Measurements from ENCODE around the gene SLC8A2. TPM values are rescaled to one million over a fixed set of nuclear protein-coding genes. Genes with fewer than 3 reads are reported as not detected.

SLC8A2 gene
- total and polyA plus RNA-seq, 2 of the 8 experiments (the other 6 are each of a cell fraction or from before 2014, with no cell fraction given) = 7.3 to 12.4 TPM

- Histone ChIP-seq H3K18ac (ENCODE audit: extremely low read depth, low read length) (no peak overlapping the region), H3K4me1 (replicated peaks in 1 of 4; ENCODE audit: control insufficient read depth in 3 of 4, insufficient read depth in 4 of 4, low read length in 3 of 4) (peaks cover 0 to 13% (median 4%) of the 10 kb centered on the region in 4 experiments; a peak in 5 of 7 replicates), H3K27ac (ENCODE audit: low read depth, low read length) (no peak overlapping the region), H3K14ac (ENCODE audit: insufficient read length) (no peak overlapping the region), H4K5ac (ENCODE audit: insufficient read length, low read depth, low read length) (no peak overlapping the region), H3K23ac (ENCODE audit: insufficient read length) (no peak overlapping the region), H4K91ac (replicated peaks; ENCODE audit: insufficient read length, low read length) (no peak overlapping the region), H2AK5ac (ENCODE audit: low read depth, low read length) (no peak overlapping the region), H3K79me1 (ENCODE audit: low read depth, low read length) (peaks cover 6% of the 10 kb centered on the region), H2BK12ac (ENCODE audit: low read depth, low read length) (no peak overlapping the region), H3K79me2 (ENCODE audit: control insufficient read depth in 1 of 2, insufficient read depth in 2 of 2, low read length in 2 of 2) (peaks cover 0 to 24% of the 10 kb centered on the region in 2 experiments; a peak in 2 of 4 replicates), H3K4ac (replicated peaks; ENCODE audit: insufficient read length, low read depth, low read length) (no peak overlapping the region), H2BK120ac (replicated peaks; ENCODE audit: low read depth, low read length) (no peak overlapping the region), H3K23me2 (ENCODE audit: low read depth, low read length) (no peaks in the 10 kb centered on the region), H2AFZ (ENCODE audit: low read length) (no peak overlapping the region), H4K8ac (ENCODE audit: extremely low read depth, insufficient read depth, low read length) (no peak overlapping the region), H3K9me3 (ENCODE audit: insufficient read depth in 2 of 2, low read depth in 1 of 2, low read length in 1 of 2) (no peaks in the 10 kb centered on the region), H3K9ac (replicated peaks in 1 of 4; ENCODE audit: extremely low read depth in 1 of 4, low read depth in 3 of 4, low read length in 3 of 4) (no peak overlapping the region), H2BK15ac (ENCODE audit: low read length) (no peak overlapping the region), H2BK5ac (ENCODE audit: low read depth, low read length) (no peak overlapping the region), H2BK20ac (ENCODE audit: low read length) (no peak overlapping the region), H4K20me1 (replicated peaks in 1 of 2; ENCODE audit: control insufficient read depth in 1 of 2, insufficient read depth in 2 of 2, low read length in 2 of 2) (peaks cover 0 to 7% of the 10 kb centered on the region in 2 experiments), H3K36me3 (ENCODE audit: control insufficient read depth in 2 of 4, insufficient read depth in 4 of 4, low read length in 3 of 4) (no peaks in the 10 kb centered on the region), H3K56ac (replicated peaks; ENCODE audit: insufficient read length, low read depth, low read length) (no peak overlapping the region), H3K27me3 (replicated peaks in 1 of 4; ENCODE audit: control insufficient read depth in 3 of 4, extremely low read depth in 1 of 4, insufficient read depth in 3 of 4, low read length in 3 of 4) (no peaks in the 10 kb centered on the region), H3K4me2 (ENCODE audit: insufficient read depth in 1 of 2, low read depth in 2 of 2, low read length in 2 of 2) (no peak overlapping the region), H3K4me3 (ENCODE audit: extremely low read depth in 1 of 4, insufficient read depth in 2 of 4, low read depth in 3 of 4, low read length in 4 of 4) (no peak overlapping the region)
- ChIA-PET POLR2A (ENCODE audit: partially characterized antibody) (interaction anchor here (0.9 to 5.0 kb wide), 3 partner anchors 8 to 19 kb away, joined by 3 to 17 read pairs (median 4); partner anchors contain the start of gene KPTN), CTCF (ENCODE audit: partially characterized antibody) (interaction anchor here (0.8 to 1.4 kb wide), 6 partner anchors 9 to 204 kb away, joined by 3 to 5 read pairs (median 4); partner anchors contain the start of gene KPTN)
- DNase-seq (ENCODE audit: low read depth in 1 of 2, low spot score in 2 of 2) (no peak), FAIRE-seq (no peak)
- WGBS, 2 experiments (ENCODE audit: extremely low coverage in 1 of 2, insufficient coverage in 1 of 2, insufficient read length in 1 of 2, insufficient replicate concordance in 2 of 2, low coverage in 1 of 2, low lambda C conversion rate in 2 of 2, missing lambda C conversion rate in 1 of 2) = 94% methylated on average over 13 of the region's 13 CpGs; no CpG with 5 or more reads in 1 of the 2 experiments
- no peak for TF ChIP-seq ASH2L (IDR thresholded peaks at IDR 0.05; ENCODE audit: low read length)
- TF ChIP-seq JUN (IDR thresholded peaks at IDR 0.05; ENCODE audit: low read depth, low read length) = no peak
- TF ChIP-seq POLR2AphosphoS5 (IDR thresholded peaks at IDR 0.05; ENCODE audit: low read depth, low read length) = no peak
- no peak for TF ChIP-seq TBP (IDR thresholded peaks at IDR 0.05; ENCODE audit: low read depth, low read length)
- TF ChIP-seq CTBP2 (IDR thresholded peaks at IDR 0.05; ENCODE audit: borderline replicate concordance, insufficient read depth, insufficient read length, low read length) = no peak
- no peak for TF ChIP-seq BRCA1 (IDR thresholded peaks at IDR 0.05; ENCODE audit: low read depth, low read length)
- TF ChIP-seq TAF1 (IDR thresholded peaks at IDR 0.05; ENCODE audit: low read depth, low read length) = no peak
- TF ChIP-seq TCF12 (IDR thresholded peaks at IDR 0.05; ENCODE audit: low read depth, low read length) = no peak
- no peak for TF ChIP-seq RFX5 (IDR thresholded peaks at IDR 0.05; ENCODE audit: borderline replicate concordance, low read depth, low read length)
- TF ChIP-seq GTF2F1 (IDR thresholded peaks at IDR 0.05; ENCODE audit: borderline replicate concordance, low read depth, low read length) = no peak
Measured at GRCh38 chr19:47503130-47503825, 31.6 kb upstream of the SLC8A2 start.
